HG03066 (cell line): ENCODE measurements around the gene KCNG2.

Source experiments
- ATAC-seq: cut with Tn5 transposase; IDR thresholded peaks from one replicate; pipeline ENCODE4 v1.9.1; 2021; ENCODE audit warnings: low read depth; ENCODE audit not compliant: unreplicated experiment

KCNG2 gene

DNA sequence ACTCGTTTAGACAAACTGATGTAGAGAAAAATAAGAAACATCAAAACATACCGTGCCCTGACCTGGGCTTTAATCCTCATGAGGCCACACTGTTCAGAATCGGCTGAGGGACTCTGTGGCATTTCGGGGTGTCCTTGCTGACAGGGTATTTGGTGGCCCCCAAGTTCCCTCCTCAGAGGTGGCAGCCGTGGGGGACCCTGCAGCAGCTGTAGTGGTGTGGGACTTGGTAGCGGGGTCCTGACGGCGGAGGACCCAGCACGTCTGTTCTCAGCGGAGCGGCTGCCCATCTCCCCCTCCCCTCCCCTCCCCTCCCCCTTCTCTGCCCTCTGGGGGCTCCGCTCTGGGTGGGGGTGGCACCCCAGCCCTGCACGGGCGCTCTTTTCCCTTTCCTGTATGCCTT lies 18.4 kb downstream of the KCNG2 start:
- no peak for ATAC-seq

DNA sequence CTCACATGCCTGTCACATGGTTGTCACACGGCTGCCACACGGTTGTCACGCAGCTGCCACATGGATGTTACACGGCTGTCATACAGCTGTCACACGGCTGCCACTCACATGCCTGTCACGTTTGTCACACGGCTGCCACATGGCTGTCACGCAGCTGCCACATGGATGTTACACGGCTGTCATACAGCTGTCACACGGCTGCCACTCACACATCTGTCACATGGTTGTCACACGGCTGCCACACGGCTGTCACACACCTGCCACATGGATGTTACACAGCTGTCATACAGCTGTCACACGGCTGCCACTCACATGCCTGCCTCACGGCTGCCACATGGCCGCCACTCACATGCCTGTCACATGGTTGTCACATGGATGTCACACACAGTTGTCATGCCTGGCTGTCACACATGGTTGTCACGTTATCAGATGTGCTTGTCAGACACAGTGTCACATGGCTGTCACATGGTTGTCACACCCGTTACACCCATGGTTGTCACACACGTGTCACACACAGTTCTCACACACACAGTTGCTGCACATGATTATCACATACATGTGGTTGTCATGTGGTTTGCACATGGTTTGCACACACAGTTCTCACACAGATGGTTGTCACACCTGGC lies 19.4 kb downstream of the KCNG2 start:
- ATAC-seq = no peak

DNA sequence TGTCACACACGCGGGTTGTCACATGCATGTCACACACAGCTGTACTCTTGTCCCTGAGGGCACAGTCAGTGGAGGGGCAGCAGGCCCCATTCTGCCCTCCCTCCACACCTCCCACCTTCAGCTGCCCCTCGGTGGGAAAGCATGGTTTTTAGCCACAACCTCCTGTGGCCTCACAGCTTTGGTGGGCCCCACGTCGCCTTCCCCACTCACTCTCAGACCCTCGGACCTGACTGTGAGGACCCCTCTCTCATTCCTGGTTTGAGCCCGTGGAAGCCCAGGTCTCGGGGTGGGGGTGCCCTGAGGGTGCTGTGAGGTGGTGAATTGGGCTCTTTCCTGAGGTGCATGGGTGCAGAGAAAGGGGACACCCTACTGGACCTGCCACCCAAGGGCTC lies 19.9 kb downstream of the KCNG2 start:
- no peak for ATAC-seq

DNA sequence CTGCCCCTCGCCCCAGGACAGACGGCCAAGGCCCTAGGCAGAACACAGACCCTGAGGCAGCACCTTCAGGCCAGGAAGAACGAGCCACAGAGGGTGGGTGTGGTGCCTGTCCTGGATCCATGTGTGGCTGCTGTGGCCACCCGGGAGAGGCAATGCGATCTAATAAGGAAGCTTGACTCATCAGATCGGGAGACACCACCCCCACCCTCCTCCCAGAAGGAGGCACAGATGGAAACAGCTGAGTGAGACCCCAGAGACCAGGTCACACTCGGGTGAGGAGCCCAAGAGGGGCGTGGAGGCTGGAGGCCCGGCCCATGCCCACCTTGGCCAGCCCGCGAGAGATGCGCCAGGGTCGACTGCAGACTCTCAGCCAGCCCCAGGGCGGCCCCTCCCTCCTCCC lies 20.3 kb downstream of the KCNG2 start:
- ATAC-seq = no peak

DNA sequence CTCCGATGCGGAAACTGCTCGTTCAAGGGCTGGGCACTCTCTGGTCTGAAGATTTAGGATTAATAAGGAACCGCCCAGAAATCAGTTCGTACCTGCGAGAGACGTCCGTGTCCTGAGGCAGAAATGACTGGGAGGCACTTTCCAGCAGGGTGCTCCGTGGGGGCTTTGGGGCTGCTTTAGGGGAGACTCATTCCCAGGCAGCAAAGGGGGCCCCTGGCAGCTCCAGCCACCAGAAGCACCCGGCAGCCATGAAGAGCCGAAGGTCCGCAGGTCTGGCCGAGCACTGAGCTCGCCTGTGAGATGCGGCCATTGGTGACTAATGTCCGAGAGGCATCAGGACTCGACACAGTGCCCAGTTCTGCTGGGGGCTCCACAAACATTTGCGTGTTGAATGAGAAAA lies 20.9 kb downstream of the KCNG2 start:
- no peak for ATAC-seq

DNA sequence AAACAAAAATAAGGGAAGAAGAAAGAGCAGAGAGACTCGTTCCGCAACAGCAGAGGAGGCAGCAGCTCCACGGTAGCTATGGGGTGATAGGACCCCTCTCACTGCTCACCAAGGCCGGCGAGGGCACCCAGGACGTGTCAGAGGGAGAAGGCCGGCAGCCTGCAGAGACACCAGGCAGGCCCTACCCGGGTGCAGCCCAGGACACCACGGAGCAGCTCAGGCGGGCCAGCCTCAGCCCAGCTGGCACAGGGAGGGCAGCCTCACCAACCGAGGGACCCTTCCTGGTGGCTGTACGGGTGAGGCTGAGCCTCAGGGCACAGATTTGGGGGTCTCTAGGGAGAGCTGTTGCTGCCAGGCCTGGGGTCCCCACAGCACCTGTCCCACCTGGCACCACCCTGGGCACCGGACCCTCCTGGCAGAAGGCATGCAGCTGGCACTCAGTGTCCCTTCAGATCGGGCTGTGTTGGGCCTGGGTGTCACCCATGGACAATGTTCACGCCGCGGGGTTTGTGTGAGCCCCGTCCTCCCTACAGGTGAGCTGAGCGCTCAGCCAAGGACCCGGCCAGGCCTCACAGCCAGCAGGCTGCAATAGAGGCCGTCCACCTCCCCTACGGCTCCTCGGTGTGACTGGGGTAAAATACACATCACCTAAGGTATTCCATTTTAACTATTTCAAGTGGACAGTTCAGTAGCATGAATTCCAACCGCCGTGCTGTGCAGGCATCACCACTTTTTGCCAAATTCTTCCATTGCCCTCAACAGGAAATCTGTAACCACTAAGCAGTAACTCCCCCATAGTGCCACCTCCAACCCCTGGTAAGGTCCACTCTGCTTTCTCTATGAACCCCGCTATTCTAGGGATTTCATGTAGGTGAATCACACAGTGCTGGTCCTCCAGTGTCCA lies 21.6 kb downstream of the KCNG2 start:
- no peak for ATAC-seq

DNA sequence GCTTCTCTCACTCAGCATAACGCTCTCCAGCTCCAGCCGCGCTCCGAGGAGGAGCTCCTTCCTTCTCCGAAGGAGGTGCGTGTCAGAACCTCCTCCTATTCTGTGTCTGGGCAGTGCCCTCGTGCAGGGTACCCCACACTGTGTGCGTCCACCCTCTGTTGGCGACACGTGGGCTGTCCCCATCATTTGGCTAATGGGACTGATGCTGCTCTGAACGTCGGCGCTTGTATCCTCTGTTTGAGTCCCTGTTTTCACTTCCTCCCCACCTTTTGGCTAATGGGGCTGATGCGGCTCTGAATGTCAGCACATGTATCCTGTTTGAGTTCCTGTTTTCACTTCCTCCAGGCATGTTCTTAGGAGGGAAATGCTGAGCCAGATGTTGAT lies 22.2 kb downstream of the KCNG2 start:
- peak; percentile 94 for ATAC-seq

DNA sequence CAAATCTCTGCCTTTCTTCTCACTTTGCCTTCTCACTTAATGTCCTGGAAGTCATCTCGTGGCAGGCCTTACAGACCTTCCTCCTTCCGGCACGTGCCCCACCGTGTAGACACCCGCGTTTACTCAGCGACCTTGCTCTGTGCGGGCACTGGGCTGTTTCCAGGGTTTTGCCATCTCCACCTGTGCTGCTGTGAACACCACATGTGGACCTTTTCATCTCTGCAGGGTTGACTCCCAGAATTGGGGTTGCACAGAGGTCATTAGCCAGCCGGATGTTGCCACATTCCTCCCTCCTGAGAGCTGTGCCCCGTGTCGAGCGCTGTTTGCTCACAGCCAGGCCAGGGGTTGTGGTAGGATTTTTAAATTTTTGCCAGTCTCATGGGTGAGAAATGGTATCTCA lies 25.4 kb downstream of the KCNG2 start:
- no peak for ATAC-seq

DNA sequence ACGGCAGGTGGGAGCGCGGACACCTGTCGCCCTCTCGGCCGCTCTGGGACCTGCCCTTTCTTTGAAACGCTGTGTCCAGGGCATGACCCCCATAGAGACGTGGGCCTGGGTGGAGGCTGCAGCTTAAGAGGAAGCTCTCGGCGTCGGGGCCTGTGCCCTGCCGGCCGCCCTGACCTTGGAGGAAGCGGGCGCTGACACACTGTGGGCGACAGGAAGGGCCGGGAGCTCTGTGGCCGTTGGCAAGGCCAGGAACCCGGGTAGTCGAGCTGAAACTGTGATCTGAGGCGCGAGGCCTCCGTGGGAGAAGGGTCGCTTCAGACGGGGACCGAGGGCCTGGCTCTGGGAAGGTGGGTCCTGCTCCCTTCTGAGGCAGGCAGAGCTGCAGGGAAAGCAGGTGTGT lies 28.2 kb downstream of the KCNG2 start:
- ATAC-seq = no peak

DNA sequence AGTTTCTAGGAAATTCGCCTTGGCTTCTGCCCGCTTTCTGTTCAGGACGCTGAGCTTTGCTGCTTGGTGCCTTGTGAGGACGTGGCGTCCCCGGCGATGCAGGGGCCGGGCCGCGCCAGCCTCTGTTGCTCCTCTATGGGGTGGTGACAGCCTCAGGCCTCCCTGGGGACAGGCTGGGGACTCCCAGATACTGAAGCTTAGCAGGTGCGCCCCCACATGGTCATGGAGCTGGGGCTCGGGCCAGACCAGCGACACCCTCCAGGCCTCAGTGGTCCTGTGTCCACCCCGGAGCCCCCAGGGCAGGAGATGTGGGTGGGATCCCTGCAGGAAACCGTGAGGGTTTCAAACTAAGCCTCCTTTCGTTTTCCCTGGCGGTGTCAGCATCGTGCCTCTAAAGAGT lies 29.2 kb downstream of the KCNG2 start:
- ATAC-seq = no peak

DNA sequence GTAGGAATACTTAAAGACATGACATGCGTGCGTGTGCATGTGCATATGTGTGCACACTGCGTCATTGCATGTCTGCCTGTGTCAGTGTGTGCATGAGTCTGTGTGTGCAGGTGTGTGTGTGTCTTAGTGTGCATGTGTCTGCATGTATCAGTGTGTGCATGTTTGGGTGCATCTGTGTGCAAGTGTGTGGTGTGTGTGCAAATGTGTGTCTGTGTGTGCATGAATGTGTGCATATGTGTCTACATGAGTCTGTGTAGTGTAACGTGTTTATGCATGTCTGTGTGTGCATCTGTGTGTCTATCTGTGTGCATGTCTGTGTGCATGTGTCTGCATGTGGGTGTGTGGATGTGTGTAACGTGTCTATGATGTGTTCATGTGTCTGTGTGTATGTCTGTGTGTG lies 30.5 kb downstream of the KCNG2 start:
- no peak for ATAC-seq

DNA sequence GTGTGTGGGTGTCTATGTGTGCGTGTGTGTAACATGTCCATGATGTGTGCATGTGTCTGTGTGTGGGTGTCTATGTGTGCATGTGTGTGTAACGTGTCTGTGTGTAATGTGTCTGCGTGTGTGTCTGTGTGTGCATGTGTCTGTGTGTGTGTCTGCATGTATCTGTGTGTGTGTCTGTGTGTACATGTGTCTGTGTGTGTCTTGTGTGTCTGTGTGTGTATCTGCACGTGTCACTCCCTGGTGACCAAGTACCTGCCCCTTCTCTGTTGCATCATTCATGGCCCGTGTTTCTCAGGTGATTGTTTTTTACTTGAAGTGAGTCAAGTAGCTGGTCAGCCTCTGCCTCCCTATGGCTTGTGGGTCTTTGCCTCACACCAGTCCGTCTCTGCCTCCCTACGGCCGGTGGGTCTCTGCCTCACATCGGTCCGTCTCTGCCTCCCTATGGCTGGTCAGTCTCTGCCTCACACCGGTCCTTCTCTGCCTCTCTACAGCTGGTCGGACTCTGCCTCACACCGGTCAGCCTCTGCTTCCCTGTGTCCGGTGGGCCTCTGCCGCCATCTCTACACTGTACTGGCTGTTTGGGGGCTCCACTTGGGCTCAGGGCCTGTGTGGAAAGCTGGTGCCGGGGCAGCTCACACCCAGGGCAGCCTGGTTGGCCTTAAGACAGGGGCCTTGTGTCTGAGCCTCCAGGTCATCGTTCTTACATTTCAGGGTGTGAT lies 31.6 kb downstream of the KCNG2 start:
- ATAC-seq = no peak

DNA sequence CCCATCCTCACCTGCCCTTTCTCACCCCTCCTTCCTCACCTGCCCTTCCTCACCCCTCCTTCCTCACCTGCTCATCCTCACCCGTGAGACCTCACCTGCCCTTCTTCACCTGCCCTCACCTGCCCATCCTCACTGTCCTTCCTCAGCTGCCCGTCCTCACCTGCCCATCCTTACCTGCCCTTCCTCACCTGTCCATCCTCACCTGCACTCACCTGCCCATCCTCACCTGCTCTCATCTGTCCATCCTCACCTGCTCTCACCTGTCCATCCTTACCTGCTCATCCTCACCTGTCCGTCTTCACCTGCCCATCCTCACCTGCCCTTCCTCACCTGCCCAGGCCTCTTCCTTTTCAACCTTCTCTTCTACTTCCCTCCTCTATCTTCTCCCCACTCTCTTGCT lies 34.4 kb downstream of the KCNG2 start:
- ATAC-seq = no peak

DNA sequence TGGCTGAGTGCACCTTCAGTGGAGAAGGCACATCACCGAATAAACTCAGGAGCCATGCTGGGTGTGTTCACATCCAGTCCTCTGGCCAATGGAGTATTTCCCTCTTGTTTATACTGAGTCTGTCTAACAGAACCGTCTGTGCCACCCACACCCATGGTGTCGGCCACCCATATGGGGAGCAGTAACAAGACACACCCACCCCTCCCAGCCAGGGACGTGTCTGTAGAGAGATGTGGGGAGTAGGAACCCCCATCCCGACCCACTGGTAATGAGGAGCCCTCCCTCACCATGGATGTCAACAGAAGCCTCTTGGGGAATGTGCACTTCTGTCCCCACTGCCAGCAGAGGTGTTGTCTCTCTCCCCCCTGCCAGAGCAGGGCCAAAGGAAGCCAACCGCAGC lies 37.1 kb downstream of the KCNG2 start:
- ATAC-seq = no peak

DNA sequence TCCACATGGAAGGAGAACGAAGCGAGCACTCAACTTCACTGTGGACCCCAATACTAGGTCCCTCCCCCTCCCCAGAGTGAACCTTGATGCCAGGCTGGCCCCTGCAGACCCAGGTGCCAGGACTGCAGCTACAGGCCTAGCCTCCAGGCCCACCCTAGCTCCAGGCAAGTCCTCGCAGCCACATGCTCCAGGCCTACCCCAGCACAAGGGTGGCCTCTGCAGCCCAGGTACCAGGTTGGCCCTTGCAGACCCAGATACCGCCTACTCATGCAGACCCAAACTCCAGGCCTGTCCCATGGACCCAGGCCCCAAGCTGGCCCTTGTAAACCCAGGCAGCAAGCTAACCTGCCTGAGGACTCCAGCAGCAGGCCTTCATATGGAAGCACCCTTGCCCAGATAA lies 44.2 kb downstream of the KCNG2 start:
- no peak for ATAC-seq

DNA sequence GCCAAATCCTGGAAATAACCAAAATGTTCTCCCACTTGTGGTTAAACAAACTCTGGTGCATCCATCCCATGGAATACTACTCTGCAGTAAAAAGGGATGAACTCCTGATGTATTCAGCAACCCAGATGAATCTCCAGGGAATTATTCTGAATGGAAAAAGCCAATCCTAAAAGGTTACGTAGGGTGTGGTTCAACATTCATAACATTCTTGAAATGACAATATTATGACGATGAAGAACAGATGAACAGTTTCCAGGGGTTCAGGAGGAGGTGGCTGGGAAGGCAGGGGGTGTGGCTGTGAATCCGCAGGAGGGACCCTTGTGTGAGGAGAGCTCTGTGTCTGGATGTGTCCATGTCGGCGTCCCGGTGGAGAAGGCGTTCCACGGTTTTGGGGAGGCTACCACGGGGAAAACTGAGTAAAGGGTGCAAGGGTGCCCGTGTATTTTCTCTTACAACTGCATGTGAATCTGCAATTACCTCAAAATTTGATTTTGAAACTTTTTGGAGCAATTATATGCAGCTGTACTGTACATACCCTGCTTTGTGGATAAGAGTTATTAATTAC lies 47.3 kb downstream of the KCNG2 start:
- no peak for ATAC-seq

DNA sequence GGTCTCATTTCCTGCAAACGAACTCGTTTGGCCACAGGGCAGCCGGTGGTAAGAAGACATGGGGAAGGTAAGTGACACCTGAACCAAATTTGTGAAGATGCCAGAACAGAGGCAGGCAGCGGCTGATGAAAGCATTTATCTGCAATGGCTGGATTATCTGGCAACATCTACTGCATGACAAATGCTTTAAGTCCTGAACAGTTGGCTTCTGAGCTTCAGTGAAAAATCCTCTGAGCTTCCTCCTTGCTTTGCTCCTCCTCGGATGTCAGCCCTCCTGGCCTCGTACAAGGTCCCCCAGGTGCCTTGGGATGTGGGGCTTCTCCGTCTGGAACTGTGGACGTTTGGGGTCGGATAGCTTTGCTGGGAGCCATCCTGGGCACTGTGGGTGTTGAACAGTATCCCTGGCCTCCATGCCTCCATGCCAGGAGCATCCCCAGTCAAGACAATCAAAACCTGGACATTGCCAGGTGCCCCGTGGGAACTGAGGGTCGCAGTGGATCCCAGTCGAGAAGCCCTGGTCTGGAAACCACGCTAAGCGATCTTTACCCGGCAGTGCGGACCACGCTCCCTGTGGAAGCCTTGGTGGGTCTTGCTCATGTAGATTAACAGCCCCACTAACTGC lies 49.3 kb downstream of the KCNG2 start:
- no peak for ATAC-seq

DNA sequence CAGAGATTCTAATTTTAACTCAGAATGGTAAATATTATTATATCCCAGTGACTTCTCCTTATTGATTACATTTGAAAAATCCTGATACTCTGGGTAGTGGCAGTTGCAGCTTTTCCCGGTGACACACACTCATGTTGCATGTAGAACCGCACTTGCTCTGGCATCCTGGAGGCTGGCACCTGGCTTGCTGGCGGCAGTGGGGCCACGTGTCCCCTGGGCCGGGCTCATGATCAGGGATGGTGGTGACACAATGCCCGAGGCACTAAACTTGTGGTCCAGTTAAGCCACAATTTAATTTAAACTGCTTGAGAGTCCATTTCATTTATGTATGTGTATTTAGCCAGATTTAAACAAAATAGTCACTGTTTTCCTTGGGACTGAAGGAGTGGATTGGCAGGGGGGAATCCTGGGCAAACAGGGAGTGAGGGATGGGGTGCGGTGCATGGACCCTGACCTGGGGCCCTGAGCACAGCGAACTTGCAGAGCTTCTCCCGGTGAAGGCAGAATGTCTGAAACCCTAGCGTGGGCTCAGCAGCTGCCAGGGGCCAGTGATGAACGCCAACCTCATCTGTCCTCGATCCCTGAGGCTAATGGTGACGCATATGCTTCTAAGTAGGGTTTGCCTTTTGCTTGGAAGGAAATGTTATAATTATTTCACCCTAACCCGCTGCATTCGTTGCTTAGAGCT lies 50.0 kb downstream of the KCNG2 start:
- no peak for ATAC-seq

DNA sequence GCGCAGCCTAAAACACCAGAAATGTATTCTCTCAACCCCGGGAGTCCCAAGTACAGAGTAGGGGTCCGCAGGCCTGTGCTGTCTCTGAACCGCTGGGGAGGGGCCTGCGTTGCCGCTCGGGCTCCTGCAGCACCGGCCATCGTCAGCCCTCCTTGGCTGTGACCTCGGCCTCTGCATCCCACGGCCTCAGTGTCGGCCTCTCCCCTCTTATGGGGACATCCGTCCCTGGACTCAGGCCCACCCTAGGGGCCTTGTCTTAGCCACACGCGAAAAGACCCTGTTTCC lies 50.5 kb downstream of the KCNG2 start:
- no peak for ATAC-seq

DNA sequence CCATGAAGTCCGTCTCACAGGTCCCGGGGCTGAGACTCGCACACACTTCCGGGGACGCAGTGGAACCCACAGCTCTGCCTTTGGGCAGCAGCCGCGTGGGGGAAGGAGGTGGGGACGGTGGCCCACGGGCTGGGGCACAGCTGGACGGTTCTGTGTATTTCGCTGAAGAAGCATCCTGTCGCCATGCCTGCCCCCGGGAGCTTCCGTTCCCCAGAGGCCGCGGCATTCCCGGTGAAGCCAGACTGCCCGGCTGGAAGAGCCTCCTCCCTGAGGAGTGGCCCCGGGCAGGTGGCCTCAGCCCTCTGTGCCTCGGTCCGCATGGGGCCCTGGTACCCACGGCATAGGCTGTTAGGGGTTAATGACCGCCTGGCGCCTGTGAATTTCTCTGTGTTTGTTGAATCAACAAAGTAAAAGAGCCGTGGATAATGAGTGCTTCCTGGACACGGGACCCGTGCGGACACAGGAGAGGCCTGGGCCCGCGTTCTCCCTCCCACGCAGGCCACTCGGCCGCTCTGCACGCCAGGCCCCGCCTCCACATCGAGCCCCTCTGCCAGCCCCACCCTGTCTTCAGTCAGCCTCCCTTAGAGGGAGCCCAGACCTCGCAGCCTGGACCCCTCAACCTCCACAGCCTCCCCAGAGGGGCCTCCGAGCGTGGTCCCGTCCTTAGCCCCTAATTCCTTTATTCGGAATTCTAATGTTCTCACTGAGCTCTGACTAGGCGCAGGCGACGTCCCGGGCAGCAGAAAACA lies 51.0 kb downstream of the KCNG2 start:
- ATAC-seq = no peak
